Measurements from ENCODE around the gene HSBP1. TPM values are rescaled to one million over a fixed set of nuclear protein-coding genes. Genes with fewer than 3 reads are reported as not detected.

HSBP1 gene
- total RNA-seq, 3 donors from 2014 or later (not counting 1 experiment from before 2014, with no cell fraction given) = 34.8 to 39.6 (median 37.8) TPM

- Histone ChIP-seq H3K4me3 (ENCODE audit: low read length) (no peak overlapping the region), H3K9me3 (ENCODE audit: control insufficient read depth, insufficient read depth, low read length) (no peaks in the 10 kb centered on the region), H3K27ac (ENCODE audit: low read length) (no peak overlapping the region), H3K4me1 (ENCODE audit: control insufficient read depth, insufficient read depth, low read length) (no peaks in the 10 kb centered on the region), H3K27me3 (ENCODE audit: control insufficient read depth, insufficient read depth, low read length) (no peaks in the 10 kb centered on the region), H3K36me3 (ENCODE audit: control insufficient read depth, insufficient read depth, low read length) (no peaks in the 10 kb centered on the region)
- H3K4me3 Mint-ChIP-seq = no peak overlapping the region
- H3K9me3 Mint-ChIP-seq = no peaks in the 10 kb centered on the region
- peaks cover 0 to 9% of the 10 kb centered on the region in 2 donors for H3K4me1 Mint-ChIP-seq
- intact Hi-C loops (cut with micrococcal nuclease) = no loop called here
- H3K27me3 Mint-ChIP-seq (ENCODE audit: low read depth in 2 of 2) = peaks cover 13 to 14% of the 10 kb centered on the region in 2 donors
- ATAC-seq (no peak), DNase-seq (no peak)
- no peak overlapping the region for H3K27ac Mint-ChIP-seq
- WGBS (ENCODE audit: insufficient coverage) = 24% methylated on average over 2 of the region's 2 CpGs
- no peak for TF ChIP-seq CTCF (IDR thresholded peaks at IDR 0.05)
- no peaks in the 10 kb centered on the region for H3K36me3 Mint-ChIP-seq
Observed at GRCh38 chr16:83768986-83769385, 38.8 kb upstream of the HSBP1 start.

- ATAC-seq (no peak), DNase-seq (no peak)
- no peaks in the 10 kb centered on the region for H3K27me3 ChIP-seq (ENCODE audit: control insufficient read depth, insufficient read depth, low read length)
- TF ChIP-seq CTCF (IDR thresholded peaks at IDR 0.05) = no peak
- intact Hi-C loops (cut with micrococcal nuclease) = no loop called here
- Mint-ChIP-seq H3K27ac (no peak overlapping the region), H3K27me3 (ENCODE audit: low read depth in 2 of 2) (peaks cover 11 to 14% of the 10 kb centered on the region in 2 donors), H3K4me1 (peaks cover 0 to 9% of the 10 kb centered on the region in 2 donors), H3K9me3 (no peaks in the 10 kb centered on the region), H3K4me3 (no peak overlapping the region), H3K36me3 (no peaks in the 10 kb centered on the region)
- WGBS (ENCODE audit: insufficient coverage) = 47% methylated on average over 5 of the region's 5 CpGs
- no peaks in the 10 kb centered on the region for H3K4me1 ChIP-seq (ENCODE audit: control insufficient read depth, insufficient read depth, low read length)
- no peaks in the 10 kb centered on the region for H3K9me3 ChIP-seq (ENCODE audit: control insufficient read depth, insufficient read depth, low read length)
- H3K4me3 ChIP-seq (ENCODE audit: low read length) = no peak overlapping the region
- no peak overlapping the region for H3K27ac ChIP-seq (ENCODE audit: low read length)
- no peaks in the 10 kb centered on the region for H3K36me3 ChIP-seq (ENCODE audit: control insufficient read depth, insufficient read depth, low read length)
Observed at GRCh38 chr16:83769397-83770008, 38.3 kb upstream of the HSBP1 start.

GRCh38 chr16:83771306-83771942 is 36.4 kb upstream of the HSBP1 start:
- Histone ChIP-seq H3K9me3 (ENCODE audit: control insufficient read depth, insufficient read depth, low read length) (no peaks in the 10 kb centered on the region), H3K36me3 (ENCODE audit: control insufficient read depth, insufficient read depth, low read length) (no peaks in the 10 kb centered on the region), H3K27me3 (ENCODE audit: control insufficient read depth, insufficient read depth, low read length) (no peaks in the 10 kb centered on the region), H3K4me3 (ENCODE audit: low read length) (no peak overlapping the region), H3K27ac (ENCODE audit: low read length) (no peak overlapping the region), H3K4me1 (ENCODE audit: control insufficient read depth, insufficient read depth, low read length) (no peaks in the 10 kb centered on the region)
- Mint-ChIP-seq H3K36me3 (no peaks in the 10 kb centered on the region), H3K4me1 (peaks cover 0 to 9% of the 10 kb centered on the region in 2 donors), H3K27ac (no peak overlapping the region), H3K27me3 (ENCODE audit: low read depth in 2 of 2) (peaks cover 10 to 18% of the 10 kb centered on the region in 2 donors), H3K9me3 (no peaks in the 10 kb centered on the region), H3K4me3 (no peak overlapping the region)
- ATAC-seq (no peak), DNase-seq (no peak)
- TF ChIP-seq CTCF (IDR thresholded peaks at IDR 0.05) = no peak
- intact Hi-C loops (cut with micrococcal nuclease) = no loop called here
- WGBS (ENCODE audit: insufficient coverage) = 87% methylated on average over 5 of the region's 5 CpGs

Data from natural killer cell (primary cell).